ENCODE measurements around the gene NEURL3.

- no peak for TF ChIP-seq CTCF (IDR thresholded peaks at IDR 0.05)
- no peak for TF ChIP-seq POLR2A (IDR thresholded peaks at IDR 0.05)
These were observed 42.6 kb upstream of the NEURL3 start for GRCh38 chr2:96547731-96548171.
